Chondrocyte (in vitro differentiated cells): ENCODE measurements around the gene CEMP1. TPM values are rescaled to one million over a fixed set of nuclear protein-coding genes. Genes with fewer than 3 reads are reported as not detected.
"Not testable (repeated sequence)": the region's sequence is repeated elsewhere in the genome, so short reads cannot be mapped to it uniquely, and the experiment has no call there.

Experiments
- DNase-seq: peaks from one replicate; pipeline ENCODE4 v3.0.0; 2021; ENCODE audit warnings: mixed read lengths, low spot score
- H3K27ac Mint-ChIP-seq: one replicate; pipeline ENCODE4 v1.8.0; 2021; ENCODE audit warnings: mild to moderate bottlenecking, moderate library complexity, mixed read lengths; ENCODE audit not compliant: unreplicated experiment
- H3K27me3 Mint-ChIP-seq: 2 replicates; pipeline ENCODE4 v1.8.0; 2021; ENCODE audit warnings: low read depth, mixed read lengths
- H3K36me3 Mint-ChIP-seq: 2 replicates; pipeline ENCODE4 v1.8.0; 2021; ENCODE audit warnings: low read depth, mixed read lengths
- H3K4me1 Mint-ChIP-seq: 2 replicates; pipeline ENCODE4 v1.8.0; 2021; ENCODE audit warnings: low read depth, mild to moderate bottlenecking, mixed read lengths
- H3K4me3 Mint-ChIP-seq: one replicate; pipeline ENCODE4 v1.8.0; 2021; ENCODE audit warnings: mild to moderate bottlenecking, moderate library complexity, mixed read lengths; ENCODE audit not compliant: unreplicated experiment
- H3K9me3 Mint-ChIP-seq: 2 replicates; pipeline ENCODE4 v1.8.0; 2021; ENCODE audit warnings: low read depth, mixed read lengths
- total RNA-seq: library from RNA; stranded (reverse); gene quantifications from 3 replicates; pipeline ENCODE4 v1.2.1, GENCODE V29; 2021
- TF ChIP-seq, protein P1 (sequence below): fragments of 200-600 bp; sonication (generic); IDR thresholded peaks from 2 replicates; pipeline ENCODE4 v1.5.0; 2021; ENCODE audit warnings: antibody characterized with exemption, mild to moderate bottlenecking, moderate library complexity

Gene CEMP1
- total RNA-seq, 1 donor from 2014 or later, result not detected

DNA sequence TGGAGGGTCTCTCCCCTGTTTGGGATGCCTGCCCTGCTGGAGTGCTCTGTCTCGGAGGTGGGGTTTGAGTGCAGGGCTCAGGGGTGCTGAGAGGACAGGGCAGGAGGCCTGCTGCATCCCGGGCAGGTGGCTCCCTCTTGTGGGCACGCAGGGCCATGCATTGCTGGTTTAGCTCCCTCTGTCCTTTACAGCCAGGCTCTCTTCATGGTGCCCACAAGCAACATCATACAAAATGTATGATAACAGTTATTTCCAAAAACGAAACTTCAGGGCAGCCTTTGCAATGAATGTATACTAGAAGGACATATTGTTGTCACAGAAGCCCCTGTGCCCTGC is 29.6 kb upstream of the CEMP1 start:
- not testable (repeated sequence) for H3K9me3 Mint-ChIP-seq, H3K4me1 Mint-ChIP-seq, H3K27me3 Mint-ChIP-seq, H3K27ac Mint-ChIP-seq, H3K4me3 Mint-ChIP-seq, H3K36me3 Mint-ChIP-seq, DNase-seq
- TF ChIP-seq, protein P1, sequence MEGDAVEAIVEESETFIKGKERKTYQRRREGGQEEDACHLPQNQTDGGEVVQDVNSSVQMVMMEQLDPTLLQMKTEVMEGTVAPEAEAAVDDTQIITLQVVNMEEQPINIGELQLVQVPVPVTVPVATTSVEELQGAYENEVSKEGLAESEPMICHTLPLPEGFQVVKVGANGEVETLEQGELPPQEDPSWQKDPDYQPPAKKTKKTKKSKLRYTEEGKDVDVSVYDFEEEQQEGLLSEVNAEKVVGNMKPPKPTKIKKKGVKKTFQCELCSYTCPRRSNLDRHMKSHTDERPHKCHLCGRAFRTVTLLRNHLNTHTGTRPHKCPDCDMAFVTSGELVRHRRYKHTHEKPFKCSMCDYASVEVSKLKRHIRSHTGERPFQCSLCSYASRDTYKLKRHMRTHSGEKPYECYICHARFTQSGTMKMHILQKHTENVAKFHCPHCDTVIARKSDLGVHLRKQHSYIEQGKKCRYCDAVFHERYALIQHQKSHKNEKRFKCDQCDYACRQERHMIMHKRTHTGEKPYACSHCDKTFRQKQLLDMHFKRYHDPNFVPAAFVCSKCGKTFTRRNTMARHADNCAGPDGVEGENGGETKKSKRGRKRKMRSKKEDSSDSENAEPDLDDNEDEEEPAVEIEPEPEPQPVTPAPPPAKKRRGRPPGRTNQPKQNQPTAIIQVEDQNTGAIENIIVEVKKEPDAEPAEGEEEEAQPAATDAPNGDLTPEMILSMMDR, result peak; percentile 67

DNA sequence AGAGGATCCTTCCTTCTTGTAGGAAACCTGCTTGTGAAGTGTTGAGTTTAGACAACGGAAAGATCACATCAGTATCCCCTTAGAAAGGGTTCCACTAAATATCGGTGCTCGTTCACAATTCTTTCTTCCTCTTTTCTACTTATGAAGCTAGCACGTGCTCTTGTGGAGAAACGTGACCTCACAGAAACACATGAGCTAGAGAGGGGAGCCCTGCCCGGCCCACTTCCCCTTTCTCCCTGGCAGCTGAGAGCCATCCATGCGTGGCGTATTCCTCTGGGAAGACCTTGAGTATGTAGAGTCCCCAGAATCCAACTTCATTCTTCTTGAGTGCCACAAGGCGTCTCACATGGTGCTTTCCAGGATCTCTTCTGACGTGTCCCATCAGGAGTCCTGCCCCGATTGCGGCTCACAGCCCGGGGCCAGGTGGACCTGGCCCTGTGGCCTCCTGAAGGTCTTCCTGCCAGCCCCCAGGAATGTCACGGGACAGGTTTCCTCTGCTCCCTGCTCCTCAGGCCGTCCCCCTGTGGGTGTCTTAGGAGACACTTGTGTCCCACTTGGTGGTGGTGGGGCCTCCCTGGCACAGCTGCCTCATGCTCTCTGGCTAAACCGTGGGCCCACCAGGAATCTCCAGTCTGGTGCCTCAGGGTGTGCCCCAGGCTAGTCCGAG is 29.1 kb upstream of the CEMP1 start:
- H3K4me3 Mint-ChIP-seq, H3K36me3 Mint-ChIP-seq: not testable (repeated sequence)

GRCh38 chr16:2557150-2557549 is 25.9 kb upstream of the CEMP1 start:
- H3K9me3 Mint-ChIP-seq, H3K4me3 Mint-ChIP-seq, H3K4me1 Mint-ChIP-seq, H3K27ac Mint-ChIP-seq, H3K27me3 Mint-ChIP-seq, DNase-seq, H3K36me3 Mint-ChIP-seq: not testable (repeated sequence)

More for the DNA sequence above, 29.1 kb upstream of the CEMP1 start:
- not testable (repeated sequence) for DNase-seq, H3K27ac Mint-ChIP-seq, H3K4me1 Mint-ChIP-seq, H3K9me3 Mint-ChIP-seq, H3K27me3 Mint-ChIP-seq

GRCh38 chr16:2554709-2555425 is 23.7 kb upstream of the CEMP1 start:
- DNase-seq, H3K27me3 Mint-ChIP-seq, H3K27ac Mint-ChIP-seq, H3K9me3 Mint-ChIP-seq, H3K36me3 Mint-ChIP-seq, H3K4me1 Mint-ChIP-seq, H3K4me3 Mint-ChIP-seq: not testable (repeated sequence)

DNA sequence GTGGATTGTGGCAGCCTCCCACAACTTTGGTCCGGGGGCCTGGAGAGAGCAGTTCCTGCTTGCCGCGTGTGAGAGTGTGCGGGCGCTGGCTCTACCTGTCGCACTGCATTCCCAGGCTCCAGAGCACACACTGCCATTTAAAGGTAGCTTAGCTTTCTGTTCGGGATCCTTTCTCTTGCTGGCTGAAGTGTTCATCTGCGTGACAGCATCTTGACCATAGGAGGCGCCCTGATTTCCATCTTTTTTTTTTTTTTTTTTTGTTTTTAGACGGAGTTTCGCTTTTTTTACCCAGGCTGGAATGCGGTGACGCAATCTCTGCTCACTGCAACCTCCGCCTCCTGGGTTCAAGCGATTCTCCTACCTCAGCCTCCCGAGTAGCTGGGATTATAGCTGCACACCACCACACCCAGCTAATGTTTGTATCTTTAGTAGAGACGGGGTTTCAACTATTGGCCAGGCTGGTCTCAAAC is 20.2 kb upstream of the CEMP1 start:
- not testable (repeated sequence) for H3K9me3 Mint-ChIP-seq, H3K4me1 Mint-ChIP-seq, DNase-seq, H3K27me3 Mint-ChIP-seq, H3K27ac Mint-ChIP-seq, H3K4me3 Mint-ChIP-seq, H3K36me3 Mint-ChIP-seq
- TF ChIP-seq, protein P1, result peak; percentile 58

- not testable (repeated sequence) for DNase-seq, H3K36me3 Mint-ChIP-seq, H3K27me3 Mint-ChIP-seq, H3K4me3 Mint-ChIP-seq, H3K27ac Mint-ChIP-seq, H3K4me1 Mint-ChIP-seq, H3K9me3 Mint-ChIP-seq
Observed at GRCh38 chr16:2550283-2550878, 19.2 kb upstream of the CEMP1 start.

DNA sequence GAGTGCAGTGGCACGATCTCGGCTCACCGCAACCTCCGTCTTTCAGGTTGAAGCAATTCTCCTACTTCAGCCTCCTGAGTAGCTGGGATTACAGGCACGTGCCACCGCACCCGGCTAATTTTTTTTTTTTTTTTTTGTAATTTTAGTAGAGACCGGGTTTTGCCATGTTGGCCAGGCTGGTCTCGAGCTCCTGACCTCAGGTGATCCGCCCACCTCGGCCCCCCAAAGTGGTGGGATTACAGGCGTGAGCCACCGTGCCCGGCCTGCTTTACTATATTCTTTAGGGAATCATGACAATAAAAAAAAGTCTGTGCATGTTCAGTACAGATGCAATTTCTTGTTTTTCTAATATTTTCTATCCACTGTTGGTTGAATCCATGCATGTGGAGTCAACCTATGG is 12.6 kb upstream of the CEMP1 start:
- H3K4me3 Mint-ChIP-seq, H3K27me3 Mint-ChIP-seq, H3K36me3 Mint-ChIP-seq, DNase-seq, H3K27ac Mint-ChIP-seq, H3K9me3 Mint-ChIP-seq: not testable (repeated sequence)
- H3K4me1 Mint-ChIP-seq, result peaks cover 28% of the 10 kb centered on the region

- H3K27me3 Mint-ChIP-seq, H3K4me3 Mint-ChIP-seq, DNase-seq, H3K36me3 Mint-ChIP-seq, H3K9me3 Mint-ChIP-seq: not testable (repeated sequence)
- peak overlapping the region; percentile 53 for H3K27ac Mint-ChIP-seq
- peaks cover 39% of the 10 kb centered on the region for H3K4me1 Mint-ChIP-seq
Observed at GRCh38 chr16:2541409-2541808, 10.2 kb upstream of the CEMP1 start.

DNA sequence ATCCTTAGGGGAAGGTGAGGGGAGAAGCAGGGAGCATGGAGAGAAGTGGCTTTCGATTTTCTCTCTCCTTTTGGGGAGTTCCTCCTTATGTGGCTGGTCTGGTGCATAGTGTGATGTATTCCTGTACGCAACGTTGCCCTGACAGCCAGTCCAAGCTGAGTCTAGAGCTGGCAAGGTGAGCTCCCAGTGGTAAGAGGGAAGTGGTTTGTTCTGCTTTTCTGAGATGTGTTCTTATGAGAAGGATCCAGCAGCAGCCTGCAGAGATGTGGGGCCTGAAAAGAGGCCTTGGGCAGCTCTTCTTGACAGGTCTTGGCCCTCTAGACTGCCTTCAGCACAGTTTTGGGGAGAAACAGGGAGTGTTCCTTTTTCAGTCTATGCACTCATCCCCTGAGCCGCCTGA is 9.7 kb upstream of the CEMP1 start:
- Mint-ChIP-seq H3K27ac (peak overlapping the region; percentile 53), H3K4me1 (peaks cover 40% of the 10 kb centered on the region)
- H3K9me3 Mint-ChIP-seq, H3K4me3 Mint-ChIP-seq, H3K27me3 Mint-ChIP-seq, H3K36me3 Mint-ChIP-seq, DNase-seq: not testable (repeated sequence)
